Measurements from ENCODE around the gene MAP4K2.

MAP4K2 gene

GRCh38 chr11:64760759-64761420, 42.1 kb downstream of the MAP4K2 start:
- CTCF ChIA-PET, result interaction anchor here (0.7 to 2.4 kb wide), 4 partner anchors 14 to 26 kb away, joined by 3 to 7 read pairs (median 6); partner anchors contain the start of gene RASGRP2
- no peak for DNase-seq (ENCODE audit: extremely low spot score)

GRCh38 chr11:64759722-64760719, 43.0 kb downstream of the MAP4K2 start, which contains the start of gene PYGM:
Gene PYGM (minus strand): TSS chr11:64759974. CDS start chr11:64759898, 76 bp downstream.
- DNase-seq (ENCODE audit: extremely low spot score), result no peak
- CTCF ChIA-PET, result interaction anchor here (0.9 to 2.4 kb wide), 4 partner anchors 13 to 27 kb away, joined by 4 to 7 read pairs (median 6); partner anchors contain the start of gene RASGRP2
- TF ChIP-seq FOXA1 (IDR thresholded peaks at IDR 0.05) (no peak), TARDBP (IDR thresholded peaks at IDR 0.05) (no peak), NFRKB (IDR thresholded peaks at IDR 0.05) (no peak), CTBP1 (IDR thresholded peaks at IDR 0.05; ENCODE audit: borderline replicate concordance) (no peak), SUZ12 (IDR thresholded peaks at IDR 0.05) (no peak), LEF1 (IDR thresholded peaks at IDR 0.05; ENCODE audit: borderline replicate concordance) (no peak), BHLHE40 (IDR thresholded peaks at IDR 0.05; ENCODE audit: borderline replicate concordance) (no peak), L3MBTL2 (conservative IDR thresholded peaks at IDR 0.05) (no peak), ZNF384 (IDR thresholded peaks at IDR 0.05) (no peak)
- POLR2A ChIA-PET, result interaction anchor here (1.2 to 1.4 kb wide), 3 partner anchors 16 to 71 kb away, joined by 3 to 9 read pairs (median 5); partner anchors contain the start of genes RASGRP2 and SF1

More at GRCh38 chr11:64760759-64761420, 42.1 kb downstream of the MAP4K2 start:
- POLR2A ChIA-PET, result interaction anchor here (0.6 to 1.4 kb wide), 4 partner anchors 16 to 18 kb away, joined by 3 to 9 read pairs (median 4); partner anchors contain the start of genes RASGRP2 and SF1
- TF ChIP-seq SP1 (IDR thresholded peaks at IDR 0.05) (no peak), HDGF (IDR thresholded peaks at IDR 0.05; ENCODE audit: borderline replicate concordance) (no peak), L3MBTL2 (conservative IDR thresholded peaks at IDR 0.05) (no peak)

- POLR2A ChIA-PET, result interaction anchor here (1.2 to 1.4 kb wide), 2 partner anchors 19 to 71 kb away, joined by 3 to 5 read pairs; partner anchors contain the start of gene SF1
- CTCF ChIA-PET, result interaction anchor here (2.0 to 2.4 kb wide), 2 partner anchors 12 to 15 kb away, joined by 7 read pairs; partner anchors contain the start of gene RASGRP2
- DNase-seq (ENCODE audit: extremely low spot score), result no peak
- no peak for TF ChIP-seq BHLHE40 (IDR thresholded peaks at IDR 0.05; ENCODE audit: borderline replicate concordance)
- TF ChIP-seq ELF4 (IDR thresholded peaks at IDR 0.05), result no peak
- TF ChIP-seq FOXA1 (IDR thresholded peaks at IDR 0.05), result no peak
- no peak for TF ChIP-seq SP1 (IDR thresholded peaks at IDR 0.05)
- no peak for TF ChIP-seq L3MBTL2 (conservative IDR thresholded peaks at IDR 0.05)
- TF ChIP-seq SUZ12 (IDR thresholded peaks at IDR 0.05), result no peak
- TF ChIP-seq FOXK2 (IDR thresholded peaks at IDR 0.05), result no peak
- no peak for TF ChIP-seq HDGF (IDR thresholded peaks at IDR 0.05; ENCODE audit: borderline replicate concordance)
- TF ChIP-seq TARDBP (IDR thresholded peaks at IDR 0.05), result no peak
- no peak for TF ChIP-seq ARNT (IDR thresholded peaks at IDR 0.05)
- TF ChIP-seq CTBP1 (IDR thresholded peaks at IDR 0.05; ENCODE audit: borderline replicate concordance), result no peak
- TF ChIP-seq PKNOX1 (IDR thresholded peaks at IDR 0.05), result no peak
- TF ChIP-seq LEF1 (IDR thresholded peaks at IDR 0.05; ENCODE audit: borderline replicate concordance), result no peak
- TF ChIP-seq FOXM1 (IDR thresholded peaks at IDR 0.05; ENCODE audit: borderline replicate concordance), result no peak
- TF ChIP-seq NFRKB (IDR thresholded peaks at IDR 0.05), result no peak
- TF ChIP-seq ZNF384 (IDR thresholded peaks at IDR 0.05), result no peak
Measured at GRCh38 chr11:64759131-64759721, 43.8 kb downstream of the MAP4K2 start.

GRCh38 chr11:64758330-64759079, 44.5 kb downstream of the MAP4K2 start:
- ChIA-PET POLR2A (no interaction called here), CTCF (no interaction called here)
- DNase-seq (ENCODE audit: extremely low spot score), result no peak
- no peak for TF ChIP-seq SUZ12 (IDR thresholded peaks at IDR 0.05)
- no peak for TF ChIP-seq NFRKB (IDR thresholded peaks at IDR 0.05)
- no peak for TF ChIP-seq TARDBP (IDR thresholded peaks at IDR 0.05)
- TF ChIP-seq ELF4 (IDR thresholded peaks at IDR 0.05), result no peak
- no peak for TF ChIP-seq HDGF (IDR thresholded peaks at IDR 0.05; ENCODE audit: borderline replicate concordance)
- no peak for TF ChIP-seq PKNOX1 (IDR thresholded peaks at IDR 0.05)
- no peak for TF ChIP-seq CTBP1 (IDR thresholded peaks at IDR 0.05; ENCODE audit: borderline replicate concordance)
- no peak for TF ChIP-seq FOXK2 (IDR thresholded peaks at IDR 0.05)
- no peak for TF ChIP-seq BHLHE40 (IDR thresholded peaks at IDR 0.05; ENCODE audit: borderline replicate concordance)
- no peak for TF ChIP-seq LEF1 (IDR thresholded peaks at IDR 0.05; ENCODE audit: borderline replicate concordance)
- no peak for TF ChIP-seq ZNF384 (IDR thresholded peaks at IDR 0.05)
- TF ChIP-seq L3MBTL2 (conservative IDR thresholded peaks at IDR 0.05), result no peak
- TF ChIP-seq SP1 (IDR thresholded peaks at IDR 0.05), result no peak
- no peak for TF ChIP-seq FOXA1 (IDR thresholded peaks at IDR 0.05)
- no peak for TF ChIP-seq ARNT (IDR thresholded peaks at IDR 0.05)
